H9 (cell line): ENCODE results near the gene ANKMY1. TPM values are rescaled to one million over a fixed set of nuclear protein-coding genes. Genes with fewer than 3 reads are reported as not detected.

ENCODE experiments used
- DNase-seq: peaks from one replicate; pipeline ENCODE4 v3.0.0-alpha.2; 2017
- H2AFZ ChIP-seq: one replicate; pipeline ENCODE4 v1.6.1; 2013; ENCODE audit warnings: mild to moderate bottlenecking, low read length, control low read depth, moderate library complexity
- H2AK5ac ChIP-seq: 2 replicates; pipeline ENCODE4 v1.6.1; 2013; ENCODE audit warnings: low read length, control low read depth, mixed read lengths; ENCODE audit not compliant: insufficient read length
- H2BK120ac ChIP-seq: one replicate; pipeline ENCODE4 v1.6.1; 2013; ENCODE audit warnings: low read depth, mild to moderate bottlenecking, low read length, control low read depth, inconsistent platforms; ENCODE audit not compliant: poor library complexity, severe bottlenecking
- H2BK12ac ChIP-seq: 2 replicates; pipeline ENCODE4 v1.6.1; 2013; ENCODE audit warnings: low read length, control low read depth, mixed read lengths, low read depth; ENCODE audit not compliant: insufficient read length
- H2BK15ac ChIP-seq: 2 replicates; pipeline ENCODE4 v1.6.1; 2013; ENCODE audit warnings: low read depth, low read length, control low read depth
- H2BK20ac ChIP-seq: one replicate; pipeline ENCODE4 v1.6.1; 2013; ENCODE audit warnings: low read depth, mild to moderate bottlenecking, low read length, control low read depth, inconsistent platforms; ENCODE audit not compliant: poor library complexity, severe bottlenecking
- H2BK5ac ChIP-seq: 2 replicates; pipeline ENCODE4 v1.6.1; 2013; ENCODE audit warnings: low read length, control low read depth, mixed read lengths; ENCODE audit not compliant: insufficient read length
- H3K14ac ChIP-seq: 2 replicates; pipeline ENCODE4 v1.6.1; 2013; ENCODE audit warnings: low read length, control low read depth; ENCODE audit not compliant: insufficient read depth
- H3K18ac ChIP-seq: 2 replicates; pipeline ENCODE4 v1.6.1; 2013; ENCODE audit warnings: low read depth, mild to moderate bottlenecking, mixed read lengths, low read length, control low read depth; ENCODE audit not compliant: insufficient read length
- H3K23ac ChIP-seq: 2 replicates; pipeline ENCODE4 v1.6.1; 2013; ENCODE audit warnings: low read length, control low read depth, mixed read lengths, low read depth; ENCODE audit not compliant: insufficient read length
- H3K23me2 ChIP-seq: 2 replicates; pipeline ENCODE4 v1.6.1; 2013; ENCODE audit warnings: low read depth, mild to moderate bottlenecking, mixed read lengths, low read length, control low read depth; ENCODE audit not compliant: insufficient read length, poor library complexity, severe bottlenecking
- H3K27ac ChIP-seq: 2 replicates; pipeline ENCODE4 v1.5.1; 2013; ENCODE audit warnings: low read length, control low read depth, mixed read lengths, low read depth; ENCODE audit not compliant: insufficient read length
- H3K27me3 ChIP-seq: 2 replicates; pipeline ENCODE4 v1.6.1; 2013; ENCODE audit warnings: low read length, control low read depth, inconsistent platforms; ENCODE audit not compliant: insufficient read depth
- H3K4ac ChIP-seq: 2 replicates; pipeline ENCODE4 v1.6.1; 2013; ENCODE audit warnings: low read depth, mild to moderate bottlenecking, control low read depth, inconsistent platforms, low read length, moderate library complexity
- H3K4me1 ChIP-seq: 2 replicates; pipeline ENCODE4 v1.6.1; 2013; ENCODE audit warnings: low read length, control low read depth, inconsistent platforms; ENCODE audit not compliant: insufficient read depth
- H3K4me2 ChIP-seq: 2 replicates; pipeline ENCODE4 v1.6.1; 2013; ENCODE audit warnings: low read length, control low read depth, mixed read lengths; ENCODE audit not compliant: insufficient read length, insufficient read depth
- H3K56ac ChIP-seq: 2 replicates; pipeline ENCODE4 v1.6.1; 2013; ENCODE audit warnings: low read depth, mild to moderate bottlenecking, mixed read lengths, low read length, control low read depth; ENCODE audit not compliant: insufficient read length
- H3K79me1 ChIP-seq: 2 replicates; pipeline ENCODE4 v1.6.1; 2013; ENCODE audit warnings: low read depth, mild to moderate bottlenecking, moderate library complexity, low read length, control low read depth, inconsistent platforms; ENCODE audit not compliant: insufficient read depth, poor library complexity, severe bottlenecking
- H3K79me2 ChIP-seq: 2 replicates; pipeline ENCODE4 v1.6.1; 2013; ENCODE audit warnings: low read length, control low read depth, inconsistent platforms; ENCODE audit not compliant: insufficient read depth
- H3K9ac ChIP-seq: 2 replicates; pipeline ENCODE4 v1.6.1; 2013; ENCODE audit warnings: low read length, control low read depth, mixed read lengths; ENCODE audit not compliant: insufficient read length; ENCODE audit errors: extremely low read depth
- H3K9me3 ChIP-seq: one replicate; pipeline ENCODE4 v1.6.1; 2013; ENCODE audit warnings: low read depth, low read length, inconsistent platforms; ENCODE audit not compliant: control insufficient read depth
- H3T11ph ChIP-seq: one replicate; pipeline ENCODE4 v1.6.1; 2013; ENCODE audit warnings: mild to moderate bottlenecking, low read length, control low read depth, inconsistent platforms
- H4K20me1 ChIP-seq: one replicate; pipeline ENCODE4 v1.6.1; 2013; ENCODE audit not compliant: control insufficient read depth, insufficient read length, insufficient read depth
- H4K5ac ChIP-seq: 2 replicates; pipeline ENCODE4 v1.6.1; 2013; ENCODE audit warnings: low read depth, mild to moderate bottlenecking, mixed read lengths, low read length, control low read depth; ENCODE audit not compliant: insufficient read length
- H4K8ac ChIP-seq: replicated peaks from 2 replicates; pipeline ENCODE4 v1.6.1; 2013; ENCODE audit warnings: low read length, control low read depth, mixed read lengths, low read depth; ENCODE audit not compliant: insufficient read length
- H4K91ac ChIP-seq: 2 replicates; pipeline ENCODE4 v1.6.1; 2013; ENCODE audit warnings: low read depth, mild to moderate bottlenecking, moderate library complexity, mixed read lengths, low read length, control low read depth; ENCODE audit not compliant: insufficient read length
- H3K27ac Mint-ChIP-seq, 3 experiments: 2 replicates in 2 of 3; 3 replicates in 1 of 3; pipeline ENCODE4 v1.8.0; 2020 to 2021; ENCODE audit warnings: mixed read lengths in 3 of 3, mild to moderate bottlenecking in 1 of 3, moderate library complexity in 1 of 3
- H3K27me3 Mint-ChIP-seq: 2 replicates; pipeline ENCODE4 v1.8.0; 2021; ENCODE audit warnings: low read depth, mild to moderate bottlenecking, moderate library complexity, mixed read lengths
- H3K36me3 Mint-ChIP-seq, 3 experiments: 2 replicates in 2 of 3; 3 replicates in 1 of 3; pipeline ENCODE4 v1.8.0; 2020 to 2021; ENCODE audit warnings: low read depth in 3 of 3, mixed read lengths in 3 of 3; ENCODE audit not compliant: insufficient read depth in 1 of 3
- H3K4me1 Mint-ChIP-seq, 2 experiments: 2 replicates each; pipeline ENCODE4 v1.8.0; 2020; ENCODE audit warnings: mixed read lengths in 2 of 2
- H3K4me3 Mint-ChIP-seq, 2 experiments: 2 replicates in 1 of 2; 3 replicates in 1 of 2; pipeline ENCODE4 v1.8.0; 2020 to 2021; ENCODE audit warnings: mild to moderate bottlenecking in 2 of 2, mixed read lengths in 2 of 2, moderate library complexity in 1 of 2
- H3K9me3 Mint-ChIP-seq, 2 experiments: 2 replicates in 1 of 2; 3 replicates in 1 of 2; pipeline ENCODE4 v1.8.0; 2020; ENCODE audit warnings: mild to moderate bottlenecking in 2 of 2, mixed read lengths in 2 of 2, moderate library complexity in 1 of 2
- WGBS: extraction: QIAGEN DNeasy Blood & Tissue Kit; methylation state at CpG from one replicate; pipeline ENCODE4 v1.1.7; 2013; ENCODE audit warnings: missing lambda C conversion rate, low lambda C conversion rate, mixed read lengths; ENCODE audit not compliant: insufficient read length; ENCODE audit errors: extremely low coverage; 5-methylcytosine and 5-hydroxymethylcytosine counted together
- total RNA-seq: library from RNA; stranded (reverse); gene quantifications from 2 replicates; pipeline ENCODE4 v1.2.1, GENCODE V29; 2021
- TF ChIP-seq, protein P1 (sequence below): fragments of 200-600 bp; sonication (generic); conservative IDR thresholded peaks from 3 replicates; pipeline ENCODE4 v1.8.0; 2021; ENCODE audit warnings: antibody characterized with exemption, mild to moderate bottlenecking

The ANKMY1 gene
- total RNA-seq, 1 experiment from 2014 or later = 13.7 TPM

DNA sequence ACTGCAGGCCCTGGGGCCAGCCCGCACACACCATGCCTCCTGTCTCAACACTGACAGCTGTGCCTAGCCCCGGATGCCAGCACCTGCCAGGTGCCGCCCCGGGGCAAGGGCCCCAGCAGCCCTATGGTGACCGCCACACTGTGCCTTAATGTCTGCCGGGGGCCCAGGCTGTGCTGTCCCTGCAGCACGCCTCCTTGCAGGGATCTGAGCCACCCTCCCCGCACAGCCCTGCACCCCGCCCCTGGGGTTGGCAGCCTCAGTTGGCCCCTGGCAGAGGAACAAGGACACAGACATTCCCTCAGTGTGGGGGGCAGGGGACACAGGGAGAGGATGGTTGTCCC is 20.3 kb upstream of the ANKMY1 start:
- H3K4me1 ChIP-seq = no peaks in the 10 kb centered on the region
- H4K20me1 ChIP-seq = no peaks in the 10 kb centered on the region
- Mint-ChIP-seq H3K27me3 (no peaks in the 10 kb centered on the region), H3K36me3 (no peaks in the 10 kb centered on the region; a peak in 2 of 7 replicates), H3K4me3 (no peak overlapping the region), H3K9me3 (no peaks in the 10 kb centered on the region), H3K4me1 (peaks cover 7 to 16% of the 10 kb centered on the region in 2 experiments), H3K27ac (no peak overlapping the region)
- no peak overlapping the region for H2BK20ac ChIP-seq
- no peak overlapping the region for H4K8ac ChIP-seq
- no peaks in the 10 kb centered on the region for H3K27me3 ChIP-seq
- H3K23me2 ChIP-seq = no peaks in the 10 kb centered on the region
- no CpG with 5 or more reads among the region's 9 CpGs for WGBS
- H3T11ph ChIP-seq = no peak overlapping the region
- H3K9me3 ChIP-seq = no peaks in the 10 kb centered on the region
- no peak overlapping the region for H3K4me2 ChIP-seq
- no peaks in the 10 kb centered on the region for H3K79me2 ChIP-seq
- no peak overlapping the region for H4K91ac ChIP-seq
- H3K4ac ChIP-seq = no peak overlapping the region
- no peak overlapping the region for H2AK5ac ChIP-seq
- no peak for DNase-seq
- no peak overlapping the region for H2BK15ac ChIP-seq
- no peak overlapping the region for H4K5ac ChIP-seq
- no peak overlapping the region for H3K18ac ChIP-seq
- H3K79me1 ChIP-seq = no peaks in the 10 kb centered on the region
- H2BK120ac ChIP-seq = no peak overlapping the region
- TF ChIP-seq, protein P1, sequence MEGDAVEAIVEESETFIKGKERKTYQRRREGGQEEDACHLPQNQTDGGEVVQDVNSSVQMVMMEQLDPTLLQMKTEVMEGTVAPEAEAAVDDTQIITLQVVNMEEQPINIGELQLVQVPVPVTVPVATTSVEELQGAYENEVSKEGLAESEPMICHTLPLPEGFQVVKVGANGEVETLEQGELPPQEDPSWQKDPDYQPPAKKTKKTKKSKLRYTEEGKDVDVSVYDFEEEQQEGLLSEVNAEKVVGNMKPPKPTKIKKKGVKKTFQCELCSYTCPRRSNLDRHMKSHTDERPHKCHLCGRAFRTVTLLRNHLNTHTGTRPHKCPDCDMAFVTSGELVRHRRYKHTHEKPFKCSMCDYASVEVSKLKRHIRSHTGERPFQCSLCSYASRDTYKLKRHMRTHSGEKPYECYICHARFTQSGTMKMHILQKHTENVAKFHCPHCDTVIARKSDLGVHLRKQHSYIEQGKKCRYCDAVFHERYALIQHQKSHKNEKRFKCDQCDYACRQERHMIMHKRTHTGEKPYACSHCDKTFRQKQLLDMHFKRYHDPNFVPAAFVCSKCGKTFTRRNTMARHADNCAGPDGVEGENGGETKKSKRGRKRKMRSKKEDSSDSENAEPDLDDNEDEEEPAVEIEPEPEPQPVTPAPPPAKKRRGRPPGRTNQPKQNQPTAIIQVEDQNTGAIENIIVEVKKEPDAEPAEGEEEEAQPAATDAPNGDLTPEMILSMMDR = no peak
- no peak overlapping the region for H3K14ac ChIP-seq
- H2AFZ ChIP-seq = no peak overlapping the region
- H2BK12ac ChIP-seq = no peak overlapping the region
- no peak overlapping the region for H3K23ac ChIP-seq
- no peak overlapping the region for H3K9ac ChIP-seq
- no peak overlapping the region for H3K27ac ChIP-seq
- no peak overlapping the region for H3K56ac ChIP-seq
- no peak overlapping the region for H2BK5ac ChIP-seq
